Measurements from ENCODE around the gene CELF2.

The CELF2 gene

GRCh38 chr10:11282661-11283060 is 265.0 kb downstream of the CELF2 start:
- DNase-seq = no peak

- no peak for DNase-seq
Observed at GRCh38 chr10:11284291-11285085, 266.8 kb downstream of the CELF2 start.

GRCh38 chr10:11285171-11285570 is 267.5 kb downstream of the CELF2 start:
- no peak for DNase-seq

GRCh38 chr10:11286261-11286852 is 268.7 kb downstream of the CELF2 start:
- DNase-seq = no peak

GRCh38 chr10:11288302-11288701 is 270.6 kb downstream of the CELF2 start:
- DNase-seq = no peak

GRCh38 chr10:11290156-11290890 is 272.7 kb downstream of the CELF2 start:
- no peak for DNase-seq

- DNase-seq = no peak
Observed at GRCh38 chr10:11292576-11293302, 275.1 kb downstream of the CELF2 start.

GRCh38 chr10:11293332-11293731 is 275.7 kb downstream of the CELF2 start:
- DNase-seq = no peak

GRCh38 chr10:11294831-11295450 is 277.3 kb downstream of the CELF2 start:
- DNase-seq = no peak

GRCh38 chr10:11295492-11295891 is 277.8 kb downstream of the CELF2 start:
- DNase-seq = no peak

GRCh38 chr10:11297136-11297535 is 279.5 kb downstream of the CELF2 start:
- DNase-seq = no peak

GRCh38 chr10:11298116-11298515 is 280.4 kb downstream of the CELF2 start:
- DNase-seq = no peak

- DNase-seq = no peak
Observed at GRCh38 chr10:11299125-11299524, 281.5 kb downstream of the CELF2 start.

- DNase-seq = no peak
Observed at GRCh38 chr10:11300026-11300425, 282.4 kb downstream of the CELF2 start.

- DNase-seq = no peak
Observed at GRCh38 chr10:11300563-11300962, 282.9 kb downstream of the CELF2 start.

- DNase-seq = no peak
Observed at GRCh38 chr10:11301571-11302111, 284.0 kb downstream of the CELF2 start.

- no peak for DNase-seq
Observed at GRCh38 chr10:11302181-11302580, 284.5 kb downstream of the CELF2 start.

GRCh38 chr10:11303361-11304170 is 285.9 kb downstream of the CELF2 start:
- no peak for DNase-seq

GRCh38 chr10:11304906-11305585 is 287.4 kb downstream of the CELF2 start:
- no peak for DNase-seq

GRCh38 chr10:11305825-11306593 is 288.3 kb downstream of the CELF2 start:
- DNase-seq = no peak

Data from NCI-H1105 (cell line).